Stimulated activated naive CD4-positive, alpha-beta T cell treated with Interleukin-2 at 50 U/mL for 16 hours (primary cell): ENCODE measurements around the gene BMPR1B.
"Not testable (repeated sequence)": the region's sequence is repeated elsewhere in the genome, so short reads cannot be mapped to it uniquely, and the experiment has no call there.

Experiments
- DNase-seq: peaks from one replicate; lab custom pipeline; 2025; lab: John Stamatoyannopoulos, UW

The BMPR1B gene

DNA sequence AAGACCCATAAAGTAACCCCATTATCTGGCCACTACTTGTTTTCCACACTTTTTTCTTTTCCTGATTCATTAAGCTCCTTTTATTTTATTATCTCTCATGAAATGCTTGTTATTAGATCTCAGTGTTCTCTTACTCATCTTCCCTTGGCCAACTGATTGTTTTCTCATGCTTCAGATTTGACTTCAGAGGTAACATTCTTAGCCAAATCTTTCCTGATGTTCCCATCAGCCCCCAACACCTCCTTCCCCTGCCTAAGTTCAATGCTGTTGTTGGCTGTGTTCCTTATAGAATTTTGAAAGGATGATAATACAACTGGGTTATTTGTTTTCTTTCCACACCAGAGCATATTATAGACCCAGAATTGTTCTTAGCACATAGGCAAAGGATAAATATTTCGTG lies 75.6 kb downstream of the BMPR1B start:
- DNase-seq, result no peak

- DNase-seq, result no peak
Observed at GRCh38 chr4:94834501-94834900, 76.7 kb downstream of the BMPR1B start.

DNA sequence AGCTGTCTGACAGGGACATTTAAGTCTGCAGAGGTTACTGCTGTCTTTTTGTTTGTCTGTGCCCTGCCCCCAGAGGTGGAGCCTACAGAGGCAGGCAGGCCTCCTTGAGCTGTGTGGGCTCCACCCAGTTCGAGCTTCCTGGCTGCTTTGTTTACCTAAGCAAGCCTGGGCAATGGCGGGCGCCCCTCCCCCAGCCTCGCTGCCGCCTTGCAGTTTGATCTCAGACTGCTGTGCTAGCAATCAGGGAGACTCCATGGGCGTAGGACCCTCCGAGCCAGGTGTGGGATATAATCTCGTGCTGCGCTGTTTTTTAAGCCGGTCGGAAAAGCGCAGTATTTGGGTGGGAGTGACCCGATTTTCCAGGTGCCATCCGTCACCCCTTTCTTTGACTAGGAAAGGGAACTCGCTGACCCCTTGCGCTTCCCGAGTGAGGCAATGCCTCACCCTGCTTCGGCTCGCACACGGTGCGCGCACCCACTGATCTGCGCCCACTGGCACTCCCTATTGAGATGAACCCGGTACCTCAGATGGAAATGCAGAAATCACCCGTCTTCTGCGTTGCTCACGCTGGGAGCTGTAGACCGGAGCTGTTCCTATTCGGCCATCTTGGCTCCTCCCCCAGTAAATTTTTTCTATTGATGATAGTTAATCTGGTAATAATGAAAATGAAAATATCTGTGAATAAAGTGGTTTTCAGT lies 83.6 kb downstream of the BMPR1B start:
- not testable (repeated sequence) for DNase-seq

DNA sequence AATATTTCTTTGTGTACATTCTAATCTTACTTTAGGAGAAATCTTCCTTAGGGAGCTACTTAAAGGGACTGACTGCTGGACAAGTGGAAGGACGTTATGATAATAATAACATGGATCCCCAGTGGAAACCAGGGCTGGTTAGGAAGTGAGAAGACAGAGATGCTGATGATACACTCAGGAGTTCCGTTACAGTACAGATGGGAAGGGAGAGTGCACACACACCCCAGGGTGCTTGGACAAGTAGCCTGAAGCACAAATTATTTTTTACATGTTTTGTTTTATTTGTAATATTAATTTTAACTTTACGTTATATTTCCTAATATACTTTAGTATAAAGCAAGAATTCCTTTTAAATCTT lies 84.1 kb downstream of the BMPR1B start:
- no peak for DNase-seq

GRCh38 chr4:94843216-94843615 lies 85.5 kb downstream of the BMPR1B start:
- no peak for DNase-seq

- DNase-seq, result no peak
Observed at GRCh38 chr4:94848326-94848725, 90.6 kb downstream of the BMPR1B start.

- DNase-seq, result no peak
Observed at GRCh38 chr4:94849901-94850300, 92.1 kb downstream of the BMPR1B start.

DNA sequence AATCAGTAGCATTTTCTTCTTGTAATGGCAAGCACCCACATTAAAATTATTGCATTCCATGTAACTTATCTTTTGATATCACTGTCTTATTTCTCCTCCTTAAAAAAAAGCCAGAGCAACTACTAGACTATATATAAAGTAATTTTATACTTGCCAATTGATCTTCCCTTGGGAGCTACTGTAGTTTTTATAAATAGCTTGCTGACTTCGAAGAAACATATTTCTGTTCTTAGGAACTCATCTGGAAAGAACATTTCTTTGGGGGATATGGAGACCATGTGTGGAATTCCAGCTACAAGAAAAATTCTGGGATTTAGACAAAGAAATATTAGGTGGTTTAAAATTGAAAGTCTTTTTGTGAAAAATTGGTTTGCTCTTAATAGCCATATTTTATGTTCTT lies 94.9 kb downstream of the BMPR1B start:
- no peak for DNase-seq

GRCh38 chr4:94856030-94856429 lies 98.3 kb downstream of the BMPR1B start:
- no peak for DNase-seq

DNA sequence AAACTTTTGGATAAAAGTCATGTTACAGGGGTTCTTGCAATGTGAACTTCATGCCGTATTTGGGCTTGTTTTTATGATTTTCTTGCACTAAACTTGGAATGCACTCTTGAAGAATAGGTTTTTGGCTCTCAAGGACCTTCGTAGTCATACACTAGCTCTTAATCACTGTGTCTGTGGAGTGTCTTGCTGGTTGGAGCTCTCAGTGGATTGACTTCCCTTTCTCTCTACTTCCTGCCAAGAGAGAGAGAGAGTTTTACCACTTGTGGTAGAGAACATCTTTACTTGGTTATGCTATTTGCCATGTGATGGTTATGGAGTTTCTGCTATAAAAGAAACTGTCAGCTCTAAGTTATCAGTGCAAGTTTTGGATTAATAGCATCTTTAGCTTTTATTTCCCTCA lies 112.4 kb downstream of the BMPR1B start:
- no peak for DNase-seq

GRCh38 chr4:94871644-94872305 lies 114.0 kb downstream of the BMPR1B start:
- no peak for DNase-seq

DNA sequence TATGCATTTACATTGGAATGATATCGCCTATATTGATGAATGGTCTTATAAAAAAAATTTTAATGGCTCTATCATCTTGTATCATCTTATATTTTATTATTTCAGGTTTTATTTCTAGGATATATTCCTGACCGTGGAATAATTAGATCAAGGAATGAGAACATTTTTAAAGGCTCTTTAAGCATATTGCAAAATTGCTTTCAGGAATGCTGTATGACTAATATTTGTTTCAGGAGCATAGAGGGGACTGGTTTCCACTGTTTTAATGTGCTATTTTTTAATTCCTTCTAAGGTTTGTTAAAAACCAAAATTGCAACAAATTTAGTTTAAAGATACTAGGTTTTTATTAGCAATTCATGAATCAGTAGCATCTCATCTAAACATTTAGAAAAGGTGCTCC lies 120.2 kb downstream of the BMPR1B start:
- DNase-seq, result no peak

GRCh38 chr4:94880956-94881355 lies 123.2 kb downstream of the BMPR1B start:
- no peak for DNase-seq

DNA sequence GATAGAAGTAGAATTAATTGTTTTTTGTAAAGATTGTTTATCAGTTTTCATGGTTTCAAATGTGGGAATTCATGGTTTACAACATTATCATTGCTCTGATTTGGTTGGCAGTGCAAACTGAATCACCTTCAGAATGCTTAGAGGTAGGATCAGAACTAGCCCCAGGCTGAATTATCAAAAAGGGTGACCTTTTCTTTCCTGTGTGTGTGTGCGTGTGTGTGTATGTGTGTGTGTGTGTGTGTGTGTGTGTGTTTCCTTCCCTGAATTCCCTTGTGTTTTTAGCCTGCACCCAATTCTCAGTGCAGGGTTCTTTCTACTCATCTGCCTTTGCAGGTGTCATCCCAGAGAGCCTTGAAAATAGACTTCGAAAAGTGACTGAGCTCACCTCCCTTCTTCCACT lies 125.0 kb downstream of the BMPR1B start:
- no peak for DNase-seq

DNA sequence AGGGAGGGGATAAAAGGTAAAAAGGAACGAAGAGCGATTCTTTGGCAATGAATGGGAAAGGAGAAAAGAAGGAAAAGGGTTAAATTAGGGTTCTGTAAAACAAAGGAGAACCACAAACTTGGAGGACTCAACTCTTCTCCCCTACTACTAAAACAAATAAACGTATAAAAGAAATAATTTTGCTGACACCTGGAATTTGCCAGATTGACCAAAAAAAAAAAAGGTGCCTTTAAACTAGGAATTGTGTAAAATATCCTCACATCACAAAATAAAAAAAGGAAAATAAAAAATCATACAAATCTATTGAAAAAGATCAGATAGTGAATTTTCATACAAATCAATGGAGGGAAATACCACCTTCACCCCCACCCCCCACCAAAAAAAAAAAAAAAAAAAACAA lies 129.3 kb downstream of the BMPR1B start:
- DNase-seq, result no peak

GRCh38 chr4:94889523-94889922 lies 131.8 kb downstream of the BMPR1B start:
- no peak for DNase-seq

DNA sequence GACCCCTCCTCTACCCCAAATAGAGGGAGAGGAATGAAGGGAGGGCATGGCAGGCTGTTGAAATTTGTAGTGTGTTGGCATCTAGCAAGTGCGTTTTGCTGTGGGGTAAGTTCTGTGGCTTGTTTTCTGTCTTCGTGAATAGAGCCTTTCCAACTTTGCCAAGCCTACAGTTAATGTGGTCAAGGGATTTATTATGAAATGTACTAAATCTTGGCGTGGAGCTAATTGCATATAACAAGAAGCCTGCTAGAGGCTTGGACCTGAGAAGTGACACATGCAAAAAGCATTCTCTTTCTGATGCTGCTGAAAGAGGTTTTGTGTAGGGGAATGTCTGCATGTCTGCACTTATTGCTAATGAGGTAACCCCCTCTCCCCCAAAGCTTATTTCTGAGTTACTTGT lies 132.2 kb downstream of the BMPR1B start:
- no peak for DNase-seq

- DNase-seq, result no peak
Observed at GRCh38 chr4:94890579-94890978, 132.8 kb downstream of the BMPR1B start.

DNA sequence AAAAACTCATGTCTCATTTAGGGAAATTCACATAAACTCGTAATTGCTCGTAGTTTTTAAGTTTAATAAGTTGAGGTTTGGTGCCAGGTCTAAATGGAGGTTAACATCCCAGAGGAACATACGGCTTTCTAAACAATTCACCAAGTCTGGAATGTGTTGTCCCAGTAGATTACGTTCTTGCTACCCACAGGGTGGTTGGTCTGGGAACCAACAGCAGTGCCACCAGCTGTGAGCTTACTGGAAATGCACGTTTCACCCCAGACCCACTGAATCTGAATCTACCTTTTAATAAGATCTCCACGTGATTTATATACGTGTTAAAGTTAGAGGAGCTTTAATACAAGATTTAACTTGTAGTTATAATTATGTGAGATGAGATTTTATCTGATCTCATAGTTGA lies 134.3 kb downstream of the BMPR1B start:
- no peak for DNase-seq

DNA sequence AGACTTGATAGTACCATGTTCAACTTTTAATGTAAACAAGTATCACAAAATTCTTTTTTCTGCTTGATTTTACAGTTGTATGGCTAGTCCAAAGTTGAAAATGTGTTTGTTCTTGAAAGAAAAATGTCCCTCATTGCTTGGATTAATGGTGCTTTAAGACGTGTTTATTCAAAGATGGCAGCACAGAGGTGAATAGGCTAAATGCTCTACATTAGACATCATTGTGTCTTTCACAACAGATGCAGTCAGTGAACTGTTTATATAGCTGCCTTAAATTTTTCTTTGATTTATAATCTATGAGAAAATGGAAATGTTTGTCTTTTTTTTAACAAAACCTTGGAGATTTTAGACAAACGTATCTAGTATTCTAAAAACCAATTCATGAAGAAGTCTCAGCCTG lies 137.3 kb downstream of the BMPR1B start:
- DNase-seq, result no peak

DNA sequence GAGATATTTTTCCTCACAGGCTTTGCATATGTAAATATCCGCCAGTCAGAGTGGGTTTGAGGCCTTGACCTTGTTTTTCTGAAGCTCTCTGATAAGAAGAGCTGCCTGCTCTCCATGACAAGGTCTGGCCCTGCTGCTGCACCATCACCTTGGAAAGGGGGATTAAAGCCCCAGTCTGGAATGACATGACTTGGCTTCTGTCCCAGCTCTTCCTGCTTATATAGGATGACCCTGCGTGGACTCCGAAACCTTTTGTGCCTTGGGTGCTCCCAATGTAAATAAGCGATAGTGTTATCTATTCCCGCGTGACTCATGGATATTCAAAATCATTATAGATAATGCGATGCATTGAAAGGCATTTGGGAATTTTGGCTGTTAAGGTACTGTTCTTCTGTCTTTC lies 139.3 kb downstream of the BMPR1B start:
- DNase-seq, result no peak

- DNase-seq, result no peak
Observed at GRCh38 chr4:94905511-94905910, 147.8 kb downstream of the BMPR1B start.

DNA sequence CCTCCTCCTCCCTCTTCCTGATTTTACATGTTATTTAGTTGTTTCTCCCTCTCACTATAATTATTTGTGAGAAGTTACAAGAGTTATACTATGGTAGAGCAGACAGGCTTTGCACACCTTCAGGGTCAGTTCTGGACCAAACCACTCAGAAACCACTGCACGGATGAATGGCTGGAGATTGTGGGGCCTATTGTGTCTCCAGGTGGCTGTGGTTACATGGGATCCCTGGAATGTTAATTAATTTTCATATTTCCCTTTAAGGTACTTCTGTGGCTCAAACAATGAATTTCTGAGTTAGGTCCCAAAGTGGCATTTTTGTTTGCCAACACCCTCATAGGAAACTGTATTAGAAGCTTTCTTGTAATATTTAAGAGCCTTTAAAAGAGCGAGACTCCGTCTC lies 151.9 kb downstream of the BMPR1B start:
- no peak for DNase-seq

DNA sequence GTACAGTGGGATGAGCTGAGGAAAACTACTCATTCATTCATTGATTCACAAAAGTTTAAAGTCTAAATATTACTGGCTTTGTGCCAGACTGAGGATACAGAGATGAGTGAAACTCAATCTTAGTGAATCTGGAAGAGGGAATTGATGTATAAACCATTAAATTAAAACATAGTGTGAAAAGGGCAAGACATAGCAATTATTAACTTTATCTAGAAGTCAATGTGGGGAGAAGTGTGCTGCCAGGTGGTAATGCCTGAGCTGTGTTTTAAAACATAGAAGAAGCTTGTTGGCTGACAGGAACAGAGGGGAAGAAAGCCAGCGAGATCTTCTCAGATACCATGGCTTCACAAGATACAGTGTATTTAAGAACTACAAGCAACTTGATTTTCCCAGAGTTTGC lies 153.4 kb downstream of the BMPR1B start:
- DNase-seq, result no peak
